Caco-2 (cell line): ENCODE measurements around the gene UGT1A4. TPM values are rescaled to one million over a fixed set of nuclear protein-coding genes. Genes with fewer than 3 reads are reported as not detected.

Experiments
- BruUV-seq: library from RNA; stranded (reverse); fragments of 400-500 nt; replicated peaks from 2 replicates; lab custom pipeline; 2021; lab: Mats Ljungman, UMichigan
- CTCF ChIA-PET: fragments of 300-600 bp; sonication (Branson Sonifier 250); formaldehyde crosslinking; loops from one replicate; lab custom pipeline; 2022; ENCODE audit warnings: antibody characterized with exemption; lab: Charles Lee
- POLR2A ChIA-PET: fragments of 300-600 bp; sonication (Branson Sonifier 250); formaldehyde crosslinking; loops from one replicate; lab custom pipeline; 2022; ENCODE audit warnings: antibody characterized with exemption; lab: Charles Lee
- DNase-seq, 2 experiments: peaks; one replicate each; pipeline versions ENCODE4 v3.0.0 to v3.0.0-alpha.2; 2020 to 2022
- H3K27me3 ChIP-seq: replicated peaks from 2 replicates; pipeline ENCODE4 v1.6.0; 2011; ENCODE audit warnings: low read length; ENCODE audit not compliant: control insufficient read depth, insufficient read depth
- H3K36me3 ChIP-seq: 2 replicates; pipeline ENCODE4 v1.5.1; 2011; ENCODE audit warnings: low read length; ENCODE audit not compliant: control insufficient read depth, insufficient read depth
- H3K4me1 ChIP-seq: fragments of 250-450 bp; sonication (Bioruptor Pico); 2 replicates; pipeline ENCODE4 v1.5.1; 2020; ENCODE audit warnings: mild to moderate bottlenecking
- H3K4me3 ChIP-seq: 2 replicates; pipeline ENCODE4 v1.5.1; 2011; ENCODE audit warnings: low read depth, mild to moderate bottlenecking, control low read depth, low read length
- H3K9me3 ChIP-seq: fragments of 250-450 bp; sonication (Bioruptor Pico); 2 replicates; pipeline ENCODE4 v1.5.1; 2020; ENCODE audit warnings: mild to moderate bottlenecking, moderate library complexity
- H3K27ac Mint-ChIP-seq: one replicate; pipeline ENCODE4 v1.8.0; 2022; ENCODE audit warnings: mixed read lengths; ENCODE audit not compliant: unreplicated experiment
- H3K27me3 Mint-ChIP-seq: one replicate; pipeline ENCODE4 v1.8.0; 2022; ENCODE audit warnings: mixed read lengths; ENCODE audit not compliant: insufficient read depth, unreplicated experiment
- H3K36me3 Mint-ChIP-seq: one replicate; pipeline ENCODE4 v1.8.0; 2022; ENCODE audit warnings: mild to moderate bottlenecking, mixed read lengths; ENCODE audit not compliant: insufficient read depth, unreplicated experiment
- H3K4me1 Mint-ChIP-seq: one replicate; pipeline ENCODE4 v1.8.0; 2022; ENCODE audit warnings: low read depth, mixed read lengths; ENCODE audit not compliant: unreplicated experiment
- H3K4me3 Mint-ChIP-seq: one replicate; pipeline ENCODE4 v1.8.0; 2022; ENCODE audit warnings: mild to moderate bottlenecking, moderate library complexity, mixed read lengths; ENCODE audit not compliant: unreplicated experiment
- H3K9me3 Mint-ChIP-seq: one replicate; pipeline ENCODE4 v1.8.0; 2022; ENCODE audit warnings: mixed read lengths; ENCODE audit not compliant: unreplicated experiment
- intact Hi-C: fragments of 100-400 bp; cut with micrococcal nuclease; formaldehyde crosslinking; loops from one replicate; pipeline ENCODE4 v1.10.0; 2022; ENCODE audit not compliant: unreplicated experiment
- total RNA-seq: library from RNA; stranded (reverse); gene quantifications from 2 replicates; pipeline ENCODE4 v1.2.3, GENCODE V29; 2022
- TF ChIP-seq, protein P1 (sequence below), 2 experiments: fragments of 200-600 bp in 1 of 2; IDR thresholded peaks; 1 replicate in 1 of 2; 2 replicates in 1 of 2; pipeline versions ENCODE4 v1.5.1 to v1.8.0; 2011 to 2022; ENCODE audit warnings: antibody characterized with exemption in 1 of 2, control low read depth in 1 of 2, inconsistent platforms in 1 of 2, low read depth in 1 of 2, low read length in 1 of 2, mild to moderate bottlenecking in 1 of 2, moderate library complexity in 1 of 2; ENCODE audit not compliant: insufficient read depth in 1 of 2, severe bottlenecking in 1 of 2, unreplicated experiment in 1 of 2

UGT1A4 gene
- total RNA-seq, 1 experiment from 2014 or later = 0.79 TPM

DNA sequence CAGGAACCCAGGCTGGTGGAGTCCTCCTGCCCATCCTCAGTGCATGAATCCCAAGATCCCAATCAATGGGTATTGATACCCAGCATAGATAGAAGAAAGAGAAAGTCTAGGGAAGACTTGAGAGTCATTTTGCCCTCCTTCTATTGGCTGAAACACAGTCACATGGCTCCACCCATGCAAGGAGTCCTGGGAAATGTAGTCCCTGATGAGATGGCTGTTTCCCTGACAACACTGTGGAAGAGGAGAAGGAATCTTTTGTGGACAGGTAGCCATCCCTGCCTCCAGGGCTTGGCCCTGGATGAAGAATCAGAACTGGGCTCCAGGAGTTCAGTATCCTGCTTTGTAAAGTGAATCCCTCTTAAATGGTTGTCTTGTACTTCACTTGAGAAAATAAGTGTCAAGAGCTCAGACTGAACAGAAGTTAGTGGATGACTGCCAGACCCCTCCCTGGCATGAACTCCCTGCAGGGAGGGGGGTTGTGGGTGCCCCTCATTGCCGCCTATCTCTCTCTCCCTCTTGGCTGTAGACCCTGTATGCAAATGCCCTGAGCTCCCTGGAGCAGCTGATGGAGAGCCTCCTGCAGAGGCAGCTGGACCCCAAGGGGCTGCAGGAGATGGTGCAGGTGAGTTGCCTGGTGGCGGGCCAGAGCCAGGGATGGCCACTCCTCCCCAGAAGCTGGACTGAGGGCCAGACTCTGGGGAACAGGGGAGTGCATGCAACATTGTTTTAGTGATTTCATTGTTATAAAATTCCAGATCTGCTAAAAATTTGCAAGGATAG lies 95.7 kb downstream of the UGT1A4 start:
- H3K36me3 ChIP-seq = no peaks in the 10 kb centered on the region
- no peaks in the 10 kb centered on the region for H3K27me3 ChIP-seq
- no peaks in the 10 kb centered on the region for H3K4me1 ChIP-seq
- H3K9me3 Mint-ChIP-seq = no peaks in the 10 kb centered on the region
- intact Hi-C loops = no loop called here
- H3K36me3 Mint-ChIP-seq = no peaks in the 10 kb centered on the region
- no peak overlapping the region for H3K4me3 ChIP-seq
- H3K4me1 Mint-ChIP-seq = no peaks in the 10 kb centered on the region
- no peak overlapping the region for H3K4me3 Mint-ChIP-seq
- ChIA-PET CTCF (no interaction called here), POLR2A (no interaction called here)
- no TSS peak for BruUV-seq
- no peaks in the 10 kb centered on the region for H3K9me3 ChIP-seq
- DNase-seq = no peak
- no peaks in the 10 kb centered on the region for H3K27me3 Mint-ChIP-seq
- H3K27ac Mint-ChIP-seq = no peak overlapping the region
- TF ChIP-seq, protein P1, sequence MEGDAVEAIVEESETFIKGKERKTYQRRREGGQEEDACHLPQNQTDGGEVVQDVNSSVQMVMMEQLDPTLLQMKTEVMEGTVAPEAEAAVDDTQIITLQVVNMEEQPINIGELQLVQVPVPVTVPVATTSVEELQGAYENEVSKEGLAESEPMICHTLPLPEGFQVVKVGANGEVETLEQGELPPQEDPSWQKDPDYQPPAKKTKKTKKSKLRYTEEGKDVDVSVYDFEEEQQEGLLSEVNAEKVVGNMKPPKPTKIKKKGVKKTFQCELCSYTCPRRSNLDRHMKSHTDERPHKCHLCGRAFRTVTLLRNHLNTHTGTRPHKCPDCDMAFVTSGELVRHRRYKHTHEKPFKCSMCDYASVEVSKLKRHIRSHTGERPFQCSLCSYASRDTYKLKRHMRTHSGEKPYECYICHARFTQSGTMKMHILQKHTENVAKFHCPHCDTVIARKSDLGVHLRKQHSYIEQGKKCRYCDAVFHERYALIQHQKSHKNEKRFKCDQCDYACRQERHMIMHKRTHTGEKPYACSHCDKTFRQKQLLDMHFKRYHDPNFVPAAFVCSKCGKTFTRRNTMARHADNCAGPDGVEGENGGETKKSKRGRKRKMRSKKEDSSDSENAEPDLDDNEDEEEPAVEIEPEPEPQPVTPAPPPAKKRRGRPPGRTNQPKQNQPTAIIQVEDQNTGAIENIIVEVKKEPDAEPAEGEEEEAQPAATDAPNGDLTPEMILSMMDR (IDR thresholded peaks at IDR 0.05; ENCODE audit: insufficient read depth in 1 of 2, low read depth in 1 of 2, low read length in 1 of 2, severe bottlenecking in 1 of 2, unreplicated experiment in 1 of 2) = no peak

DNA sequence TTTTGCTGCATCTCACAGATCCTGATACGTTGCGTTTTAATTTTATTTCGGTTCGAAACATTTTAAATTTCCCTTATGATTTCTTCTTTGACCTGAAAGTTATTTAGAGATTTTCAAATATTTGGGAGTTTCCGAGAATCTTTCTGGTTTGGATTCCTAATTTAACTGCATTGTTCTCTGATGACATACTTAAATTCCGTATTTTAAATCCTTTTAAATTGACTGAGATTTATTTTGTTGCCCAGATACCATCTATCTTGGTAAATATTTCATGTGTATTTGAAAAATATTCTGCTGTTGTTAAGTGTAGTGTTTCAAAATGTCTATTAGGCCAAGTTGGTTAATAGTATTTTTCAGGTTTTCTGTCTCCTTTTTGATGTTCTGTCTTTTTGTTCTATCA lies 97.3 kb downstream of the UGT1A4 start:
- no peaks in the 10 kb centered on the region for H3K36me3 Mint-ChIP-seq
- CTCF ChIA-PET = no interaction called here
- BruUV-seq = no TSS peak
- Histone ChIP-seq H3K36me3 (no peaks in the 10 kb centered on the region), H3K27me3 (no peaks in the 10 kb centered on the region), H3K4me1 (no peaks in the 10 kb centered on the region), H3K4me3 (no peak overlapping the region), H3K9me3 (no peaks in the 10 kb centered on the region)
- H3K27me3 Mint-ChIP-seq = no peaks in the 10 kb centered on the region
- POLR2A ChIA-PET = no interaction called here
- H3K9me3 Mint-ChIP-seq = no peaks in the 10 kb centered on the region
- TF ChIP-seq, protein P1 (IDR thresholded peaks at IDR 0.05; ENCODE audit: insufficient read depth in 1 of 2, low read depth in 1 of 2, low read length in 1 of 2, severe bottlenecking in 1 of 2, unreplicated experiment in 1 of 2) = no peak
- H3K27ac Mint-ChIP-seq = no peak overlapping the region
- no peak for DNase-seq
- H3K4me1 Mint-ChIP-seq = no peaks in the 10 kb centered on the region
- intact Hi-C loops = no loop called here
- no peak overlapping the region for H3K4me3 Mint-ChIP-seq

DNA sequence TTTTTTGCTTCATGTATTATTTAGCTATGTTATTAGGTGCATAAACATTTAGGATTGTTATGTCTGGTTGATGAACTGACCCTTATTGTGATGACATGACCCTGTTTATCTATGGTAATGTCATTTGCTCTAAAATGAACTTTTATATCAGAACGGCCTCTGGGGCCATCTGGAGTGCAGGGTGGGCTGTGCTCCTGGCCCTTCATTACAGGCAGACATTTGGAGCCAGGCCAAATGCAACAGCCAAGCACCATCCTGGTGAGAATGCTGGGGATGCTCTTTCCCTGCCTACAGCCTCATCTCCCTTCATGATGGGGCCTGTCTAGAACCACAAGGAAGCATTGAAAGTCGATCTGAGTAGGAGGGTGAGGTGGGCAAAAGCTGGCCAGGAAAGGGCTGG lies 97.8 kb downstream of the UGT1A4 start:
- POLR2A ChIA-PET = no interaction called here
- Histone ChIP-seq H3K4me1 (no peaks in the 10 kb centered on the region), H3K9me3 (no peaks in the 10 kb centered on the region), H3K27me3 (no peaks in the 10 kb centered on the region), H3K36me3 (no peaks in the 10 kb centered on the region), H3K4me3 (no peak overlapping the region)
- CTCF ChIA-PET = no interaction called here
- H3K4me3 Mint-ChIP-seq = no peak overlapping the region
- no TSS peak for BruUV-seq
- no peaks in the 10 kb centered on the region for H3K9me3 Mint-ChIP-seq
- H3K27me3 Mint-ChIP-seq = no peaks in the 10 kb centered on the region
- H3K36me3 Mint-ChIP-seq = no peaks in the 10 kb centered on the region
- no peak overlapping the region for H3K27ac Mint-ChIP-seq
- TF ChIP-seq, protein P1 (IDR thresholded peaks at IDR 0.05; ENCODE audit: insufficient read depth in 1 of 2, low read depth in 1 of 2, low read length in 1 of 2, severe bottlenecking in 1 of 2, unreplicated experiment in 1 of 2) = no peak
- intact Hi-C loops = no loop called here
- H3K4me1 Mint-ChIP-seq = no peaks in the 10 kb centered on the region
- no peak for DNase-seq
